GM18867 (cell line): Measurements from ENCODE around the gene SDC4.

Experiments used
- ATAC-seq: cut with Tn5 transposase; IDR thresholded peaks from one replicate; pipeline ENCODE4 v1.9.1; 2021; ENCODE audit warnings: mild to moderate bottlenecking, moderate library complexity; ENCODE audit not compliant: unreplicated experiment

Gene SDC4, protein sequence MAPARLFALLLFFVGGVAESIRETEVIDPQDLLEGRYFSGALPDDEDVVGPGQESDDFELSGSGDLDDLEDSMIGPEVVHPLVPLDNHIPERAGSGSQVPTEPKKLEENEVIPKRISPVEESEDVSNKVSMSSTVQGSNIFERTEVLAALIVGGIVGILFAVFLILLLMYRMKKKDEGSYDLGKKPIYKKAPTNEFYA

DNA sequence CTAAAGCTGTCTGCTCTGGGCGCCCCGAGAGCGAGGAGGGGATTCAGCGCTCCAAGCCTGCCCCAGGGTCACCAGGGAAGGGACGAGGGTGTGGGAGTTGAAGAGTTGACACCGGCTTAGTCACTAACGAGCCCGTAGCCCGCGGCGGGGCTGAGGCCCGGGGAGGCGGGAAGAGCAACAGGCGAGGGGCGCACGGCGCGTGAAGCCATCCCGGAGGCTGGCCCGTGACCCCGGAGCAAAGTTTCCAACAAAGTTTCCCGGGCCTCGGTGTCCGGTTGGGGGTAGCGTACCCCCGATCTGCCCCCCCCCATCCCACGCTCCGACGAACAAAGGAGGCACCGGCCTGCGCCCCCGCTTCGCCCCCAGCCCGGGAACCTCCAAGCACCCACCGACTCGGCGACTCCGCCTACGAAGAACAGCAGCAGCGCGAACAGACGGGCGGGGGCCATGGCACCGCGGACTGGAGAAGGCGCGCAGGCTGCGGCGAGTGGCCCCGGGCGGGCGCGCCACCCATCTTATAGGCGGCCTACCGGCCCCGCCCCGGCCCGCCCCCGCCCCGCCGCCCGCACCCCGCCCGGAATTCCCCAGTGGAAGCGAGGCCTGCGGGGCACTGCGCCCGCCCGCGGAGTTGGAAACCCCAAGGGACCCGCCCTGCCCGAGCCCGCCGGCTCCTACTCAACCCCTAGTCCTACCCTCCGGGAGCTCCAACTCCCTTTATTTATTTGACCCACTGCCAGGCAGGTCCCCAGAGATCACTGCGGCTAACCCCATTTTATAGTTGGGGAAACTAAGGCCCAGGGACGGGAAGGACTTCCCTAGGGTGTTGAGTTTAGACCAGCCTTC, at the start of gene SDC4:
TSS of gene SDC4 (minus strand) at position 489 of the 843 bp plus-strand sequence. CDS start at position 449, 40 bp downstream.
- peak; percentile 42 for ATAC-seq

DNA sequence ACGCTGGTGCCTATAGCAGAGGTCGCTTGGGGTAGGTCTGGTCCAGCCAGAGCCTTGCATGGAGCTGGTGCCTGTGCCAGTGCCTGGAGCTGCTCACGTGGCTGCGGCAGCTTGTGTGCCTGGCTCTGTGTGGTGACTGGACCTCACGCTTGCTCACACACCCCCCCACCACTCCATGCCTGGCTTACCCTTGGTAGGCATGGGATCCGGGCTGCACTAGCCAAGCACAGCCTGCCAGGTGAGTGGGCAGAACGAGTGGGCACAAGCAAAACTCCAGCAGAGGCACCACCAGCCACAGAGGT, 46.8 kb upstream of the SDC4 start:
- no peak for ATAC-seq

DNA sequence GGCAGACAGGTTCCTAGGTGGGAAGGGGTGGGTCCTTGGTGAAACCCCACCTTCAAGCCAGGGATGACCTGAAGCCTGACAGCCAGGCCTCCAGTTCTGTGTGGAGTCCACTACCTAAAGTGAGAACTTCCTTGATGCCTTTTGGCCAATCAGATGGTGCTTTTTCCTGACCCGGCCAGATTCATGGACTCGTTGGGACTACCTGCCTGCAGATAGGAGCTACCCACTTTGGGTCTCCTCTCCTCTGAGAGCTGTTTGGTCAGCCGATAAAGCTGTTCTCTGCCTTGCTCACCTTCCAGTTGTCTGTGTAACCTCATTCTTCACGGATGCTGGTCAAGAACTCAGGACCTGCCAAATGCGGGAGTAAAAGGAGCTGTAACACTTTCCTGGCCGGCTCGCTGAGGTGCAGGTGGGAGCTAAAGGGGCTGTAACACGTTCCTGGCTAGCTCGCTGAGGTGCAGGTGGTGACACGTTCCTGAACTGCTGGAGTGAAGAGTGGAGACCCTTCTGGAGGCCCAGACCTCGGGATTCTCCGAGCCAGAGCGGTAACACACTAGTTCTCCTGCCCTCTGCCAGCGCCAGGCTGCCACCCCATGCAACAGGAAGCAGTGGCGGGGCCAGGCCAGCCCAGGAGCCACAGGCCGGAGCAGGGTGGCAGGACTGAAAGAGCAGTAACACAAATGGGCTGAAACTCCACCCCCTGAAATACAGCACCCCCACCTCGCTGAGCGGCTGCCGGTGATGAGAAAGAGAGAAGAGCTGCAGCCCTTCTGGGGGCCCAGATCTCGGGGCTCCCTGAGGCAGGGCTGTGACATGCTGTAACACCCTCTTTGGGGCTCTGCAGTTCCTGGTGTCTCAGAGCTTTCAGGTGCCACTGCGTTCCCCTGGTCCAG, 46.2 kb upstream of the SDC4 start:
- no peak for ATAC-seq

DNA sequence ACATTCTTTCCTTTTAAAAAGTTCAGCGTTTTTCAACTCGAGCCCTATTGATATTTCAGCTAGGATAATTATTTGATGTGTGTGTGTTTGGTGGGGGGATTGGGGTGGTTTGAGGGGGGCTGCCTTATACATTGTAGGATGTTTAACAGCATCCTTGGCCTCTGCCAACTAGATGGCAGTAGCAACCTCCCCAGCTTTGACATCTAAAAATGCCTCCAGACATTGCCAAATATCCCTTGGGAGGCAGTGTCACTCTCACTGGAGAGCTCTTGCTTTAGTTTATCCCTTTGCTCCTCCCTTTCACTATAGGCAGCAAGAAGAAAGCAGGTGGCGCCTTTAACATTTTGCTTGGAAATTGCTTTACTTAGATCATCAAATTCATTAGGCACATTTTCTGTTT, 44.5 kb upstream of the SDC4 start:
- no peak for ATAC-seq

DNA sequence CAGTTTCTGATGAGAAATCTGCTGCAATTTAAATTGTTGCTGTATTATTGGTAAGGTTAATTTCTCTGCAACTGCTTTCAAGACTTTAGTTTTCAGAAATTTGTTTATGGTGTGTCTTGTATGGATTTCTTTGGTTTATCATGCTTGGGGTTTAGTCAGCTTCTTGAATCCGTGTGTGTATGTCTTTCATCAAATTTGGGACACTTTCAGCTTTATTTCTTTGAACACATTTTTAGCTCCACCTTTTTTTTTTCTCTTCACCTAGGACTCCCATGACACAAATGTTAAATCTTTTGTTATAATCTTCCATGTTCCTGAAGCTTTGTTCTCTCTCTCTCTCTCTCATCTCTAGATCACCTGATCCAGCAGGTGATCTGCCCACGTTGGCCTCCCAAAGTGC, 43.3 kb upstream of the SDC4 start:
- ATAC-seq, result no peak

DNA sequence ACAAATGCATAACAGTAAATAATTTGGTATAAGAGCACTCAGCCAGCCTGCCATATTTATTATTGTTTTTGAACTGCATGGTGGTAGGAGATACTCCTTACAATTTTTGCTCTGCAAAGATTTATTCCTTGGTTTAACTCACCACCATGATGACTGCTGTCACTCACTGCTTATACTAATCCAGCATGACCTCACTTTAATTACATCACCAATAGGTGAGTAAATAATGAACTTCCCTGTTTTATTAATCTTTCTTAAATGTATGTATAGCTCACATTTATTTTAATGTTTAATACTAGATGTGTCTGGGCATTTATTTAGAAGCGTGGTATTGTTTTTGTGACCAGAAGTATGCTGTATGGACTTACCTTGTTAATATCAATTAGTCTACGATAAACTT, 42.7 kb upstream of the SDC4 start:
- ATAC-seq, result no peak

DNA sequence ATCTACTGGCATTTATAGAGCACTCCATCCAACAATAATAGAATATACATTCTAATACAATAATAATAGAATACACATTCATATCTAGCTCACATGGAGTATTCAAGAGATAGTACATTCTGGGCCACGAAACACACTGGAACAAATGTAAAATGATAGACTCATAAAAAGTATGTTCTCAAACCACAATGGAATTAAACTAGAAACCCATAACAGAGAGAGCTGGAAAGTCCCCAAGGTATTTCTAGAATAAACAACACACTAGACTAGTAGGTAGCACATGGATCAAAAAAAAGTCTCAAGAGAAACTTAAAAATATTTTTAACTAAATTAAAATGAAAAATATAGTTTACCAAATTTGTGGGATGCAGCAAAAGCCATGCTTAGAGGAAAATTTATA, 39.0 kb upstream of the SDC4 start:
- no peak for ATAC-seq

DNA sequence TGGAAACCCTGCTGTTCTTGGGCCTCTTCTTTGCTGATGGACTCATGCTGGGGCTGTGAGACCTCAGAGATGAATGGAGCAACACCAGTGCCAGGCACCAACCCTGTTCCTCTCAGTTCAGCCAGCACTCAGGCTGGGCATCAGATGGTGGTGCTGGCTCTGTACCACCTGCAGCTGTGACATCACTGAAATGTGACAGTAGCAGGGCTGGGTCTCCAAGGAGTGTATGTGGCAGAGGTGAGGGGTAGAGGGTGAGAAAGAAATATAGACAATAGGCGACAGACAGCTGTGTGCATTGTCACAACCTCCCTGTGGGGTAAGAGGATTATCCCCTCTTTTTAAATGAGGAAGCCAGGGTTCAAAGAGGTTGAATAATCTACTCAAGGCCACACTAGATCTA, 30.0 kb upstream of the SDC4 start, which contains the start of gene TP53TG5:
TSS of gene TP53TG5 (minus strand) at position 135 of the 400 bp plus-strand sequence. CDS start at position 46, 89 bp downstream.
- ATAC-seq, result no peak

DNA sequence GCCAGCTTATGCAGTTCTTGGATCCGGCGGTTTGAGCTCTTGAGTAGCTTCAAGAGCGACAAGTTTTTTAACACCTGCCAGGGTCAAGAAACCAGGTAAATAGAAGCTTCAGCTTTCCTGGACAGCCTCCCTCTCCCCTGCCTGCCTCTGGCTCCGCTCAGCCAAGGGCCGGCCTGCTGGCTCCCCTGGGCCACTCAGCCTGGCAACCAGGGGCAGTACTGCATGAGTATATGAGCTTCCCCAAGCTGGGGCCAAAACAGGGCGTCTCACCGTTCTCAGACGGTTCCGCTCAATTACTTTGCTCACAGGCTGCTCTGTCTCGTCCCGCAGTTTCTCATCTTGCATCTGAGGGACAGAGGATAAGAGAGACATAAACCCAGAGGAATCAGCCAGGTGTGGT, 29.0 kb upstream of the SDC4 start:
- no peak for ATAC-seq

DNA sequence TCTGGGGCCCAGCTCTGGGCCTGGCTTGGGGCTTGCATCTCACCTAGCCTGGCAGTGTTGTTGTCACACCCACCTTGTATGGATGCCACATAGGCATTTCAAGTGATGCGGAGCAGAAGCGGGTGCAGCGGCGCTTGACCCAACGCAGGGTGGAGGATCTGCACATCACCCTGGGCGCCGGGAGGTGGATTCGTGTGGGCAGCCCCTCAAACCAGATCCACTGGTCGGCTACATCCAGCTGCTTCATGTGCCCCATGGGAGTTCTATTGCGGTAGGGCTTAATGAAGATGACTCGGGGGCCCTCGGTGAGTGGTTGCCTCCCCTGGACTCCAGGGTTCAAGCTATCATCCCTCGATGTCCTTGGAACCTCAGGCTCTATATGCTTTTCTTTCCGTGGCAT, 26.7 kb upstream of the SDC4 start:
- ATAC-seq, result no peak

DNA sequence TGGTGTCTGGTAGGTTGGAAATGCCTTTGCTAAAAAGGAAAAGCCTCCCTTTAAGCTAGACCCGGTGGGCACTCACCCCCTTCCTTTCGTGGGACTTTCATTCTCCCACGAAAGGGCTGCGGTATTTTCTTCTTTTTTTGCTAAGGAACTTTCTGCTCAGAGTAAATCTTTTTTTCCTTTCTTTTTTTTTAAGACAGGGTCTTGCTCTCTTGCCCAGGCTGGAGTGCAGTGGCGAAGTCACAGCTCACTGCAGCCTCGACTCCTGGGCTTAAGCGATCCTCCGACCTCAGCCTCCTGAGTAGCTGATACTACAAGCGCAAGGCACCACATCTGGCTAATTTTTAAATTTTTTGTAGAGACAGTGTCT, 25.9 kb upstream of the SDC4 start:
- no peak for ATAC-seq

DNA sequence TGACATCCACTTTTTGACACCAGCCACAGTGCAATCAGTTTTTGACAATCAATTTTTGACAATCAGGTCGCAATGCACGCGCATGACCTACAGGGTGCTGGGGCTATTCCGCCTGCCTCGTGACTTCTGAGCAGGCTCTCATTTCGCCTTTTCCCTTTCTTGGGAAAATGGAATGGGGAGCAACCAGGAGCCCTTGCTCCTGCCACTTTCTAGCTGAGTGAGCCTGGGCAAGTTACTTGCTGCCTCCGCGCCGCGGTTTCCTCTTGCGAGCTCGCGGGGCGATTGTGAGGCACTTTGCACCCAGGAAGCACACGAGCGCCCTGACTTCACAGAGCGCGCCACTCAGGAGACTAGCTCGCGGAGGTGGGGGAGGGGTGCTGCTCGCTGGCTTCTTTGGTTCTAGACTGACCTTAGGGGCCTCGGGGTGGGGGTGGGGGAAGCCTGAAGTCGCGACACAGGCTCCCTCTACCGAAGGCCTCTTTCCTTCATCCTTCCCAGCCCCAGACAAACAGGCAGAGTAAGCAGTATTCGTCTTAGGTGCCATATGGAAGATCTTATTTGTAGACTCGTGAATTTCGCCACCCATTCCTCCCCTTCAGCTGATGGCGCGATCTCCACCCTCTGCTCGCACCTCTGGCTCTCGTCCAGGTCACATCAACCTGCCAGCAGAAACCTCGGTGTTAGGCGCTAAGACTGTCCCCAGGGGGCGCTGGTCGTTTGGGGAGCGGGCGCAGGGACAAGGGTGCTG, 25.3 kb upstream of the SDC4 start:
- peak; percentile 69 for ATAC-seq

DNA sequence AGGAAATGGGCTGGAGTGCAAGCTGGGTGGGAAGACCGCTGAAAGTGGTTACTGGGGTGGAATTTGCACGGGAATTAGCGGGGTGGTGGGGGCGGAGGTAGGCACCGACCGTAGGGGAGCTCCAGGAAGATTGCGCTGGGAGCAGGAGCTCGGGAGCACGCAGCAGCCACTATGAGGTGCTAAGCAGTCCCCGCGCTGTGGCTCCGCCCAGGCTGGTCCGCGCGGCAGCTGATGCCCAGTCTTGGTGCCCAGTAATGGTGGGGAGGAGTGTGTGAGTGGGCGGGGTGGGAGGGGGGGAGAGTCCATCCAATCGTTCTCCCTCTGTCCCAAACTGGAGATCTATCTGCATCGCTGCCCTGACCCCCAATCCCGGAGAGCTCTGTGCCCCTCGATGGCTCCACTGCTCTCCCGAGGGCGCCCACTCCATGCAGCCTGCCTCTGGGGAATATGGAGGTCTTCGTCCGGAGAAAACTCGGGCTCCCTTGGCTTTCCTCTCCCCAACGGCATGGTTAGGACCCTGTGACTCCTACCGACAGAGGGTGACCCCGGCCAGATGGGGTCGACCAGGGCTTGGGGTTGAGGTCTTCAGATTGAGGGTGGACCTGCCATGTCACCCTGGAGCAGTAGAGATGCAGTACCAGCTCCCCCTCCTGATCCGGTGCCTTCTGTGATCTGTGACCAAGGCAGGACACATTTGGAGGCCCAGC, 24.6 kb upstream of the SDC4 start:
- no peak for ATAC-seq

DNA sequence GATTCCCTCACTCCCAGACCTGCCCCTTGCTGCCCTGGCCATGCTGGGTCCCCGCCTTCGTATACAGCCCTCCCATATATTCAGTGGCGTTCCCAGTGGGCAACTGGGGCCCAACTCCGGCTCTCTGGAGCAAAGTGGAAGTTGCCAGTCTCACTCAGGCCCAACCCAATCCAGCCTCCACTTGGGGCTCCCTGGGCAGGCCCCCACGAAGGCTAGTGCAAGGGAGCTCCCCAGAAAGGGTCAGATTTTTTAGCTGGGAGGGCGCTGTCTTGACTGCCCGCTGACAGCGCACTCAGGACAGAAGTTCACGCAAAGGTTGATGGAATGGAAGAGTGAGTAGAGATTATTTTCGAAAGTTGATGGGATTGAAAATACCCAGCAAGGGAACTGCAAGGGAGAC, 24.0 kb upstream of the SDC4 start:
- ATAC-seq, result no peak

DNA sequence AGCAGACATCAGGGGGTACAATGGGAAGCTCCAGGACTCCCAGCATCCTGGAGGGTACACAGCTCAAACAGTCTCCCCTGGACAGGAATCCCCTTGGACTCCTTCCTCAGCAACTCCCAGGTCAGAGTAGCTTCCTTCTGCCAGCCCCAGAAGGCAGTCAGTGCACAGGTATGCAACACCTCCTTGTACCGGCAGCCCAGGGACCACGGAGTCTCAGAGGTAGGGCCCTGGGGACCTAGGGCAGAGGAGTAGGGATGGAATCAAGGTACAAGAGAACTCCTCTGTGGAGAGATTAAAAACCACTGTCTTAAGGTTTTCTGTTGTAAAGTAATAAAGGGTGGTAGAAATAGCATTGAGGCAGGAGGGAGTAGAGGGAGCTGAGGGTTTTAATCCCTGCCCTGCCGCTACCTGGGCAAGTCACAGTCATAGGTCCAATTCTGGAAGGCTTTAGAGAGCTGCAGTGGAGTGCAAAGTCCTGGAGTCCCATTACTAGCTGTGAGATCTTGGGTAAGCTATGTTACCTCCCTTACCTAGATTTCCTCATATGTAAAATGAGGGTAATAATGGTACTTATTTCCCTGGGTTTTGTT, 22.4 kb upstream of the SDC4 start:
- no peak for ATAC-seq

DNA sequence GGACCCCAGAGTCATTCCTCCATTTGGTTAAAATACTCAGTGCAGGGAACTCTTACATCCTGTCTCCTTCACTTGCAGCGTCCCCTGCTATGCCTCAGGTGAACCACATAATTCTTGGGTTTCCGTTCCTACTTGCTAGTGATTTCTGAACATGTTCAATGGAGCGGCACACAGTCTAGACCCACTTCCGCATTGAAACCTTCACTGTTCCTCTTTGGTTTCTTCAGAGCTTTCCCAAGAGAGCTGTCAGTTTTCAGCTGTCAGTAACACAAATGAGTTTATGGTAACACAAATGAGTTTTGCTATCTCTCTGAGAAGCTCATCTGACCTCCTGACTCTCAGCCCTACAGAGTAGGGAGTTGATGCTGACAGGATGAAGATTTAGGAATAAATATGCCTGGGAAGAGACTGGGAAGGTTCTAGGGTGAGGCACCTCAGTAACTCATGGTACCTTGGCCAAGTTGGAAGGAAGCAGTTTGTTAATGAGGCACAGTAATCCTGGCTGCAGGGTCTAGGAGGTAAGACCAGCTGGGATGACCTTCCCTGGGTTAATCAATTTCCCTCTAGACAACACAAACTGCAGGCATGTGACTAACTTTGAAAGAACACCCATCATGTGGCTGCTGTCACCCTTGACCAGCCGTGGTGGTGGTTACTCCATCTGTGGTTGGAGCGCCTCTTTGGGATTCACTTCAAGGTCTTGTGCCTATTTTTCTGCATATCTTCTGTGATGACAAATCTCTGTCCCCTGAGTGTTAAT, 20.2 kb upstream of the SDC4 start:
- ATAC-seq, result peak; percentile 83

DNA sequence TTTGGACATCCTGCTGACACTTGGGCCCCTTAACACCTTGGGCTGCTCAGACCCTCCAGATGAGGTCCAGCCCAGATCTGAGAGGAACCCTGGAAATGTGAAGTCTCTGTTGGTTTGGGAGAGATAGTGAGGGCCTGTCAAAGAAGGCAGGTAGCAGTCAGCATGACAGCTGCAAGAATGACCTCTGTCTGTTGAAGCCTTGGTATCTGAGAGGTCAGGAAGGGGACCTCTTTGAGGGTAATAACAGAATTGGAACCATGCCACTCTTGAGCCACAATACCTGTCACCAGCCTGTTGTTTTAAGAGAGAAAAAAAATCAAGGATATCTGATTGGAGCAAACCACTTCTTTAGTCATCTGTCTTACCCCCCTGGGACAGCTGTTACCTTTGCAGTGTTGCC, 18.9 kb upstream of the SDC4 start:
- ATAC-seq, result no peak

DNA sequence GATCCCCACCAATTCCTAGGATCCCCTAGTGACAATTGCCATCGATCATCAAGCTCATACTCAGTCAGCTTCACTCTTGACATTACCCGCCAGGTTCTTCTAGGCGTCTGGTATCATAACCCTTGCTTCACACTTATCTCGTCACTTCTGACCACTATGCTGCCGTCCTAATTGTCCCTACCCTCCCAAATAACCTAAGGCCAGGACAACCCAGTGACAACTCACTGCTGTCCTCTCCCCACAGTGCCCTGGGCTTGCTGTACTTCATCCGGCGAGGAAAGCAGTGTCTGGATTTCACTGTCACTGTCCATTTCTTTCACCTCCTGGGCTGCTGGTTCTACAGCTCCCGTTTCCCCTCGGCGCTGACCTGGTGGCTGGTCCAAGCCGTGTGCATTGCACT, 18.4 kb upstream of the SDC4 start:
- no peak for ATAC-seq

DNA sequence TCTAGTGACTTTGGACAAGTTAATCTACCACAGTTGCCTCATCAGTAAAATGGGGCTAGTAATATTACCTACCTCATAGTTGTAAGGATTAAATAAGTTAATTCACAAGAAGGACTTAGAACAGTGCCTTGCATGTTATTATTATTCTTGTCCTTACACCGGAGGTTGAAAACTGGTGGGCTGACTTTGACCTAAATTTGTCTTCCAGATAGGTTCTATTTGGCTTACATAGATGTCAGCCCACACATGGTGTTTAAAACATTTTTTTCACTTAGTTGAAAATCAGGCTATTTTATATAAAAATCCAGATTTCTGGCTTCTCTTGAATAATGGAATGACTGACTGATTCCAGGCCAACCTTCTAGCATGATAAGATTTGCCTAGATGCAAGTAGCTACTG, 18.0 kb upstream of the SDC4 start:
- ATAC-seq, result no peak
